GM18858 (cell line): ENCODE data around the gene CCR6.

Experiments used
- ATAC-seq: cut with Tn5 transposase; IDR thresholded peaks from one replicate; pipeline ENCODE4 v1.9.1; 2021; ENCODE audit not compliant: unreplicated experiment

The CCR6 gene

GRCh38 chr6:167097770-167098169 lies 25.1 kb upstream of the CCR6 start:
- ATAC-seq = no peak

GRCh38 chr6:167098825-167099225 lies 24.1 kb upstream of the CCR6 start:
- ATAC-seq = no peak

GRCh38 chr6:167099707-167100106 lies 23.2 kb upstream of the CCR6 start:
- ATAC-seq = no peak

GRCh38 chr6:167100241-167100674 lies 22.6 kb upstream of the CCR6 start:
- ATAC-seq = no peak

- ATAC-seq = no peak
These were observed 20.6 kb upstream of the CCR6 start for GRCh38 chr6:167102318-167102717.

GRCh38 chr6:167103041-167103891 lies 19.6 kb upstream of the CCR6 start:
- peak; percentile 98 for ATAC-seq

- ATAC-seq = no peak
These were observed 18.5 kb upstream of the CCR6 start for GRCh38 chr6:167104388-167104787.

- no peak for ATAC-seq
These were observed 17.8 kb upstream of the CCR6 start for GRCh38 chr6:167105060-167105459.

- no peak for ATAC-seq
These were observed 16.5 kb upstream of the CCR6 start for GRCh38 chr6:167106406-167106805.

GRCh38 chr6:167107787-167108186 lies 15.1 kb upstream of the CCR6 start:
- no peak for ATAC-seq

- ATAC-seq = no peak
These were observed 14.6 kb upstream of the CCR6 start for GRCh38 chr6:167108278-167108677.

- ATAC-seq = no peak
These were observed 13.2 kb upstream of the CCR6 start for GRCh38 chr6:167109651-167110050.

GRCh38 chr6:167111597-167111996 lies 11.3 kb upstream of the CCR6 start:
- ATAC-seq = no peak

GRCh38 chr6:167112421-167112820 lies 10.5 kb upstream of the CCR6 start:
- ATAC-seq = no peak

GRCh38 chr6:167113047-167113754 lies 9.7 kb upstream of the CCR6 start:
- ATAC-seq = peak; percentile 52

- peak; percentile 81 for ATAC-seq
These were observed 8.7 kb upstream of the CCR6 start for GRCh38 chr6:167113935-167114910.

- ATAC-seq = no peak
These were observed 7.8 kb upstream of the CCR6 start for GRCh38 chr6:167115054-167115453.

- ATAC-seq = no peak
These were observed 6.6 kb upstream of the CCR6 start for GRCh38 chr6:167116109-167116837.

GRCh38 chr6:167116838-167117228 lies 6.1 kb upstream of the CCR6 start:
- no peak for ATAC-seq

GRCh38 chr6:167118006-167118405 lies 4.9 kb upstream of the CCR6 start:
- no peak for ATAC-seq
